GM19328 (cell line): Measurements from ENCODE around the gene ISL1.

ENCODE experiments used
- ATAC-seq: cut with Tn5 transposase; IDR thresholded peaks from one replicate; pipeline ENCODE4 v1.9.1; 2021; ENCODE audit warnings: mild to moderate bottlenecking, moderate library complexity; ENCODE audit not compliant: unreplicated experiment

ISL1 gene

DNA sequence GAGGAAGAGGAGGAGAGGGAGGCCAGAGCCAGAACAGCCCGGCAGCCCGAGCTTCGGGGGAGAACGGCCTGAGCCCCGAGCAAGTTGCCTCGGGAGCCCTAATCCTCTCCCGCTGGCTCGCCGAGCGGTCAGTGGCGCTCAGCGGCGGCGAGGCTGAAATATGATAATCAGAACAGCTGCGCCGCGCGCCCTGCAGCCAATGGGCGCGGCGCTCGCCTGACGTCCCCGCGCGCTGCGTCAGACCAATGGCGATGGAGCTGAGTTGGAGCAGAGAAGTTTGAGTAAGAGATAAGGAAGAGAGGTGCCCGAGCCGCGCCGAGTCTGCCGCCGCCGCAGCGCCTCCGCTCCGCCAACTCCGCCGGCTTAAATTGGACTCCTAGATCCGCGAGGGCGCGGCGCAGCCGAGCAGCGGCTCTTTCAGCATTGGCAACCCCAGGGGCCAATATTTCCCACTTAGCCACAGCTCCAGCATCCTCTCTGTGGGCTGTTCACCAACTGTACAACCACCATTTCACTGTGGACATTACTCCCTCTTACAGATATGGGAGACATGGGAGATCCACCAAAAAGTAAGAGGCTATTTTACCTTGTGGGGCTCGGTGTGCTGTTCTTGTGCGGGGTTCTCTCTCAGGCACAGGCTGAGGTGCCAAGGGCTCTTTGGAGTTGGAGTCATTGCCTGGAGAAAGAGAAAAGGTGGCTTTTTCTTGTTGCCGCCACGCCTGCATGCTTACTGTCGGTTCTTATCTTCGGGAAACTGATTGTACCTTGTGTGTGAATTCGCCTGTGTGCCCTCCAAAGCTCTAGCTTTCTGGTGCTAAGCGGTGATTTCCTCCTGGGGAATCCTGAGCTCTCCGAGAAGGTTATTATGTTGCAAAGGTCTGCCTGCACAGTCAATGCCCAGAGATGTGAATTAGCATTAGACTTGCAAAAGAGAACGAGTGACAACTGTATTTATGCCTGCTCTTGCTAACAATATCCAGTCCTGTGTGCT, at the start of gene ISL1:
Gene ISL1 (plus strand): TSS at position 318 of the 991 bp plus-strand sequence. CDS start 224 bp downstream, at position 542.
- no peak for ATAC-seq

- no peak for ATAC-seq
Observed at GRCh38 chr5:51336878-51337277, 46.4 kb upstream of the ISL1 start.

- ATAC-seq: no peak
Observed at GRCh38 chr5:51345106-51345505, 38.1 kb upstream of the ISL1 start.

- no peak for ATAC-seq
Observed at GRCh38 chr5:51347157-51347556, 36.1 kb upstream of the ISL1 start.

DNA sequence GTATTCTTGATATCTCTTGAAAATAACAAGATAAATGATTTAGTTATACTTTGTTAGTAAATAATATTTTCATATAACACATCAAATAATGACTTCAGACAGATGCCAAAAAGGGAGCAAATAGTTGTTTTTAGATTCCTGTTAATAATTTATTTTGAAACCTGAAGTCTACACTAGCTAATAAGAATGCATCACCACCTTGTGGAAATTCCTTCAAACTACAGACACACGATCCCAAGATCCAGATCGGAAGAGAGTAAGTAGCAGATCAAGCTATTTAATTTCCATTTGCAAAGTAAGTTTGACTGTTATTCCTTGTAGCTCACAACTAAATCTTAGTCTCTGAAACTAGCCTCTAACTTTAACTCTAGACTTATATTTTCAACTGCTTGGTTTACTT, 35.5 kb upstream of the ISL1 start:
- no peak for ATAC-seq

GRCh38 chr5:51371052-51371451, 12.2 kb upstream of the ISL1 start:
- no peak for ATAC-seq

GRCh38 chr5:51373880-51374523, 9.2 kb upstream of the ISL1 start:
- no peak for ATAC-seq

DNA sequence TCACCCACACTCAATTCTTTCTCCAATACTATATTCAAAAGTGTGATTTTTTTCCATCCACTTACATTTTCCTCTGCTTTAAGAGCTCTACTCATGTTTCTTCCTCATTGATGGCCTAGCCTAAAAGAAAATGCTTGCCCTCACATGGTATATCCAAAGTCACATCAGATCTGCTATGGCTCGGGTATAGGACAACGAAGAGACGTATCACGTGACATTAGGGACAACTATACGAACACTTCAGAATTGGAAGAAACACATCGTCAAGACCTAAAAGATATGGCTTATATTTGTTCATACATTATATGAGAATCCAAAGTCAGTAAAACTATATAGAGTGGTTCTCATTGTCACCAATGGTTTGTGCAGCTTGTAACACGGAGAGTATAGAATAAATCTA, 8.2 kb upstream of the ISL1 start:
- no peak for ATAC-seq

- no peak for ATAC-seq
Observed at GRCh38 chr5:51376509-51376908, 6.7 kb upstream of the ISL1 start.

DNA sequence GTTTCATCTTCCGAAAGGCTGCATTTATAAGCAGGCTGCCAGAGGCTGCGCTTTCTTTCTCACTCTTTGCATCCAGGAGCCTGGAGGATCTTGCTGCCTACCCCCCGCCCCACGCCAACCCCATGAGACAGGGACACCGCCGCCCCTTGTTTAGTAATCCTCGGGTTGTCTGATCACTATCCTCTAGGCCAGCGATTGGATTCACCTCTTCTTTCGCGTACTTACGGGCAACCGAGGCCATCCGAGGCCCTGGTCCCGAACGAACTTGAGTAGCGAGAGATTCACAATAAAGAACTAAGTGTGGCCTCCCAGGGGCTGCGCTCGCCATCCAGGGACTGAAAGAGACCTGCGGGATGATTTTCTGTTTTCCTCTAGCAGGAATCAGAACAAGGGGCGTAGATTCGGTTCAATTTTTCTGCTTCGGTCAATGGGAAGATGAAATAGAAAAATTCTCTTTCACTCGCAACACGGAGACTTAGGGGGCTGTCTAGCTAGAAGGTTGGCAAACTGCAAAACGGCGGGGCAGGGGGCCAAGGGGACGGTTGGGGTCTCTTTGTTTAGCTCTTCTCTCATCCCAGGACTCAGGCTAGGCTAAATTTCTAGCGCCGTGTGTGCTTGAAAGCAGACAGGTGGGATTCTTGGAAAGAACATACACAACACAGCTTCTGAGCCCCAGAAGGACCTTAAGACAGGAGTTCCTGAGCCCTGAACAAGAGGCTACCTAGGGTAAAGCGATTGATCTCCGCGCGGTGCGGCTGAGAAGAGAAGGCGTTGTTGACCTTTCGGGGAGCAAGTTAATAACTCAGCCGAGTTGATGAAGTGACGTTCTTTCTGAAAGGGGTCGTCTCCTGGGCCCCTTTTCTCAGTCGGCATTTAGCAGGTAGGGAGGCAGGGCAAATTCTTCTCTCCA, 5.8 kb upstream of the ISL1 start:
- ATAC-seq: no peak

DNA sequence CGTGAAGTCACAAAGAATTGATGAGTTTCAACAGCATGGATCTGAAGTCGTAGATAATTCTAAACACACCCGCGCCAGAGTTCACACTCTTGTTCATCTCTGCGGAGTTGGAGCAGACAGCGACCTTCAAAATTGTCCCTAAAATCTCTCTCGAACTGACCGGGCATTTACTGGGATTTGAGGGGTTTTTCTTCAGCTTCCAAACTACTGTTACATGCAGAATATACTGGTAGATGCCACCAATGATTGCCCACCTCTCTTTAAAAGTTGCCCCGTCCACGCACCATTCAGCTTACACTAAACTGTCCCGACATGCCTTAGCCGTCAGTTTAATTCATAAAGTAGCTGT, 5.2 kb upstream of the ISL1 start:
- no peak for ATAC-seq

GRCh38 chr5:51378448-51379330, 4.6 kb upstream of the ISL1 start:
- ATAC-seq: no peak

- no peak for ATAC-seq
Observed at GRCh38 chr5:51379331-51379700, 3.9 kb upstream of the ISL1 start.

GRCh38 chr5:51380603-51381207, 2.5 kb upstream of the ISL1 start:
- no peak for ATAC-seq

GRCh38 chr5:51381761-51382474, 1.3 kb upstream of the ISL1 start:
- no peak for ATAC-seq

GRCh38 chr5:51382521-51383130, 622 bp upstream of the ISL1 start:
- ATAC-seq: no peak

DNA sequence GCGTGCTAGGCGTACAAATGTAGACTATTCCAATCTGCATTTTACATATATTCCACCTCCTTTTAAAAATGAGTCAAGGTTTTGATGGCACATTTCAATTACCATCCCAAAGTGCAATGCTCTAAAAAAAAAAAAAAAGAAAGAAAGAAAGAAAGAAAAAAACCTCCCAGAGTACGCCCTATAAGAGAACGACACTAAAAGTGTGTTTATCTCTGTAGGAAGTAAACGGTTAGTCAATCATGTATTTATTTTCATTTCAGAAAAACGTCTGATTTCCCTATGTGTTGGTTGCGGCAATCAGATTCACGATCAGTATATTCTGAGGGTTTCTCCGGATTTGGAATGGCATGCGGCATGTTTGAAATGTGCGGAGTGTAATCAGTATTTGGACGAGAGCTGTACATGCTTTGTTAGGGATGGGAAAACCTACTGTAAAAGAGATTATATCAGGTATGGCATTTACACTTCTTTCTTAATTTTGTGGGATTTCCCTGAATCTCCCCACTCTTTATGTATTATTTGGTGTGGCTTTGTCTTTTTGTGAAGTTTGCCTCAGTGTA, 1.1 kb downstream of the ISL1 start:
- no peak for ATAC-seq

- no peak for ATAC-seq
Observed at GRCh38 chr5:51385216-51385615, 2.0 kb downstream of the ISL1 start.
